Vagina (tissue), 2 donors: ENCODE data around the gene TNS1.

ENCODE experiments used
- CTCF ChIP-seq, 3 experiments: fragments of 450-650 bp in 2 of 3; fragments of 200-600 bp in 1 of 3; sonication (generic) in 1 of 3; IDR thresholded peaks; one replicate each; pipeline ENCODE4 v1.5.1; 2017 to 2019; ENCODE audit warnings: antibody characterized with exemption in 3 of 3, mild to moderate bottlenecking in 2 of 3, moderate library complexity in 2 of 3
- POLR2A ChIP-seq, 2 donors: fragments of 450-650 bp; IDR thresholded peaks; one replicate each; pipeline ENCODE4 v1.6.1; 2017; ENCODE audit warnings: antibody characterized with exemption in 2 of 2, mild to moderate bottlenecking in 2 of 2, moderate library complexity in 2 of 2

- TF ChIP-seq CTCF (IDR thresholded peaks at IDR 0.05) (peak in 1 of 3 experiments; percentile 14), POLR2A (IDR thresholded peaks at IDR 0.05) (no peak)
Measured at GRCh38 chr2:217934321-217935131, 68.3 kb downstream of the TNS1 start.
